GM12878 (cell line): ENCODE data around the gene GEMIN7. TPM values are rescaled to one million over a fixed set of nuclear protein-coding genes. Genes with fewer than 3 reads are reported as not detected.

ENCODE experiments used
- ATF3 ChIP-seq: IDR thresholded peaks from 2 replicates; pipeline ENCODE4 v1.6.1; 2011; ENCODE audit warnings: low read depth, mild to moderate bottlenecking, low read length, moderate library complexity, borderline replicate concordance; ENCODE audit errors: extremely low read depth
- BCL11A ChIP-seq: IDR thresholded peaks from 2 replicates; pipeline ENCODE4 v1.6.1; 2011; ENCODE audit warnings: low read depth, low read length
- BCLAF1 ChIP-seq: fragments of 450-650 bp; IDR thresholded peaks from 2 replicates; pipeline ENCODE4 v1.6.1; 2017; ENCODE audit warnings: antibody characterized with exemption, mild to moderate bottlenecking, moderate library complexity
- CBX3 ChIP-seq: fragments of 200-600 bp; sonication (generic); IDR thresholded peaks from 2 replicates; pipeline ENCODE4 v1.6.1; 2016; ENCODE audit warnings: low read depth, borderline replicate concordance
- CREB1 ChIP-seq: IDR thresholded peaks from 2 replicates; pipeline ENCODE4 v1.6.1; 2012; ENCODE audit warnings: low read depth, mild to moderate bottlenecking, inconsistent platforms
- CREM ChIP-seq: IDR thresholded peaks from 2 replicates; pipeline ENCODE4 v1.6.1; 2014; ENCODE audit warnings: antibody characterized with exemption, low read depth
- ESRRA ChIP-seq: IDR thresholded peaks from 2 replicates; pipeline ENCODE4 v1.6.1; 2012; ENCODE audit warnings: mild to moderate bottlenecking, low read length, improper control_type of control experiment
- ETV6 ChIP-seq, 2 experiments: fragments of 450-650 bp in 1 of 2; IDR thresholded peaks in 1 of 2; conservative IDR thresholded peaks in 1 of 2; 2 replicates each; pipeline ENCODE4 v1.6.1; 2014; ENCODE audit warnings: antibody characterized with exemption in 1 of 2, borderline replicate concordance in 1 of 2, low read depth in 1 of 2, mild to moderate bottlenecking in 1 of 2, moderate library complexity in 1 of 2
- EZH2 ChIP-seq: IDR thresholded peaks from 2 replicates; pipeline ENCODE4 v1.6.1; 2012; ENCODE audit warnings: low read depth, mild to moderate bottlenecking, control low read depth, inconsistent platforms, low read length, borderline replicate concordance; ENCODE audit not compliant: control insufficient read depth
- GATAD2B ChIP-seq: fragments of 450-650 bp; conservative IDR thresholded peaks from 2 replicates; pipeline ENCODE4 v1.6.1; 2017; ENCODE audit warnings: low read depth, mild to moderate bottlenecking, moderate library complexity
- MEF2B ChIP-seq: fragments of 450-650 bp; IDR thresholded peaks from 2 replicates; pipeline ENCODE4 v1.6.1; 2018; ENCODE audit warnings: mild to moderate bottlenecking, moderate library complexity; ENCODE audit not compliant: partially characterized antibody, poor library complexity, severe bottlenecking
- MYC ChIP-seq: IDR thresholded peaks from 2 replicates; pipeline ENCODE4 v1.6.1; 2011; ENCODE audit warnings: mild to moderate bottlenecking, low read length, moderate library complexity, inconsistent platforms; ENCODE audit not compliant: insufficient read depth, insufficient replicate concordance, insufficient read length, severe bottlenecking
- NFIC ChIP-seq: IDR thresholded peaks from 2 replicates; pipeline ENCODE4 v1.6.1; 2012; ENCODE audit warnings: low read depth, mild to moderate bottlenecking, inconsistent platforms, low read length, moderate library complexity
- NR2C2 ChIP-seq: IDR thresholded peaks from 2 replicates; pipeline ENCODE4 v1.6.1; 2011; ENCODE audit warnings: borderline replicate concordance, low read depth; ENCODE audit not compliant: control insufficient read depth, insufficient read length
- POLR2AphosphoS2 ChIP-seq: IDR thresholded peaks from 2 replicates; pipeline ENCODE4 v1.6.1; 2011; ENCODE audit warnings: low read depth, mild to moderate bottlenecking, low read length, improper control_type of control experiment, moderate library complexity
- RBBP5 ChIP-seq: fragments of 200-600 bp; sonication (generic); conservative IDR thresholded peaks from 2 replicates; pipeline ENCODE4 v1.6.1; 2016
- RCOR1 ChIP-seq: conservative IDR thresholded peaks from 2 replicates; pipeline ENCODE4 v1.6.1; 2012; ENCODE audit warnings: low read depth, low read length, improper control_type of control experiment
- REST ChIP-seq: IDR thresholded peaks from 2 replicates; pipeline ENCODE4 v1.6.1; 2012; ENCODE audit warnings: mild to moderate bottlenecking, low read depth, low read length
- RUNX3 ChIP-seq: IDR thresholded peaks from 2 replicates; pipeline ENCODE4 v1.6.1; 2012; ENCODE audit warnings: low read length, inconsistent platforms
- SPI1 ChIP-seq: IDR thresholded peaks from 2 replicates; pipeline ENCODE4 v1.6.1; 2011; ENCODE audit warnings: low read depth, mild to moderate bottlenecking, low read length, moderate library complexity, borderline replicate concordance; ENCODE audit not compliant: insufficient read depth
- TAF1 ChIP-seq: IDR thresholded peaks from 2 replicates; pipeline ENCODE4 v1.6.1; 2011; ENCODE audit warnings: mild to moderate bottlenecking, low read depth, low read length, borderline replicate concordance
- TCF12 ChIP-seq: IDR thresholded peaks from 2 replicates; pipeline ENCODE4 v1.6.1; 2011; ENCODE audit warnings: low read depth, mild to moderate bottlenecking, low read length
- TCF7 ChIP-seq: IDR thresholded peaks from 2 replicates; pipeline ENCODE4 v1.6.1; 2014; ENCODE audit warnings: antibody characterized with exemption, borderline replicate concordance
- YBX1 ChIP-seq: fragments of 450-650 bp; IDR thresholded peaks from 2 replicates; pipeline ENCODE4 v1.6.1; 2016; ENCODE audit warnings: antibody characterized with exemption
- YY1 ChIP-seq: IDR thresholded peaks from 2 replicates; pipeline ENCODE4 v1.6.1; 2011; ENCODE audit warnings: low read depth, mild to moderate bottlenecking, low read length
- polyA plus RNA-seq, 11 experiments: library from polyadenylated mRNA; depleted of rRNA in 4 of 11; unstranded in 6 of 11; stranded (reverse) in 5 of 11; fragments of >200 nt; fragmentation: Nextera tagmentation in 4 of 11; fragmentation: Illumina TruSeq in 1 of 11; extraction: Ambion mirVana in 4 of 11; extraction: Trizol in 1 of 11; gene quantifications; 1 replicate in 1 of 11; 2 replicates in 10 of 11; pipeline versions ENCODE4 v1.2.1 to v1.2.3, GENCODE V29; 2011 to 2016; ENCODE audit warnings: inconsistent platforms in 2 of 11, missing spikeins in 2 of 11, low read depth in 1 of 11
- total RNA-seq, 4 experiments: library from RNA; depleted of rRNA in 3 of 4; stranded (reverse); fragments of >200 nt in 3 of 4; fragmentation: Illumina TruSeq in 1 of 4; extraction: Trizol in 1 of 4; gene quantifications; 2 replicates each; pipeline versions ENCODE4 v1.2.1 to v1.2.3, GENCODE V29; 2013 to 2021

The GEMIN7 gene
- total and polyA plus RNA-seq, 10 of the 15 experiments (the other 5 are each of a cell fraction or from before 2014, with no cell fraction given): 21.1 to 76.7 (median 44.9) TPM

- TF ChIP-seq YBX1 (no peak), CBX3 (no peak), ATF3 (no peak), TCF12 (peak; percentile 91; the same call in 1 of the 2 replicates), NFIC (peak; percentile 64; the same call in 1 of the 2 replicates), CREB1 (no peak), REST (no peak), RBBP5 (no peak), ESRRA (no peak), ETV6 (conservative IDR thresholded peaks at IDR 0.05 in 1 of 2, IDR thresholded peaks at IDR 0.05 in 1 of 2; ENCODE audit: borderline replicate concordance in 1 of 2, low read depth in 1 of 2) (no peak), SPI1 (peak; percentile 61), CREM (peak; percentile 34; the same call in 1 of the 2 replicates), NR2C2 (no peak), RCOR1 (0 out of 2 replicates have a peak, but pooled peaks have one; percentile 53), GATAD2B (peak; percentile 35), POLR2AphosphoS2 (0 out of 2 replicates have a peak, but pooled peaks have one; percentile 23), BCLAF1 (no peak), RUNX3 (peak; percentile 96), TAF1 (no peak), EZH2 (no peak), TCF7 (no peak), YY1 (0 out of 2 replicates have a peak, but pooled peaks have one; percentile 38), BCL11A (peak; percentile 96), MYC (peak; percentile 77), MEF2B (peak; percentile 95)
Observed at GRCh38 chr19:45137179-45137761, 58.2 kb downstream of the GEMIN7 start (continued).
